Pancreas (tissue), 10 donors: ENCODE measurements around the gene LSAMP. TPM values are rescaled to one million over a fixed set of nuclear protein-coding genes. Genes with fewer than 3 reads are reported as not detected.

ENCODE experiments used
- ATAC-seq, 4 donors: fragments of 200-7000 bp; cut with Tn5 transposase; one replicate each; pipeline versions ENCODE4 v1.8.0 to v1.9.1; 2020; ENCODE audit warnings: mild to moderate bottlenecking in 4 of 4, moderate library complexity in 4 of 4
- DNase-seq, 6 donors: peaks; one replicate each; pipeline ENCODE4 v3.0.0-alpha.2; 2020
- FAIRE-seq: peaks from 2 replicates; lab custom pipeline; 2012; peaks lifted over from hg19 to GRCh38; lab: Jason Lieb, UNC
- H3K27ac ChIP-seq, 4 donors: fragments of 200-600 bp; sonication (generic); 1 replicate in 3 of 4; 2 replicates in 1 of 4; pipeline versions ENCODE4 v1.5.0 to v1.8.0; 2020
- H3K27me3 ChIP-seq, 4 donors: fragments of 200-600 bp; one replicate each; pipeline ENCODE4 v1.8.0; 2021
- H3K36me3 ChIP-seq, 3 donors: fragments of 200-600 bp; sonication (generic) in 1 of 3; one replicate each; pipeline versions ENCODE4 v1.5.0 to v1.8.0; 2020 to 2021
- H3K4me1 ChIP-seq, 3 donors: fragments of 200-600 bp; one replicate each; pipeline ENCODE4 v1.8.0; 2021
- H3K4me3 ChIP-seq, 4 donors: fragments of 200-600 bp; sonication (generic) in 2 of 4; one replicate each; pipeline versions ENCODE4 v1.5.0 to v1.8.0; 2020 to 2021
- H3K9me3 ChIP-seq, 4 donors: fragments of 200-600 bp; one replicate each; pipeline ENCODE4 v1.8.0; 2021
- WGBS, 2 donors: extraction: QIAGEN DNeasy Blood & Tissue Kit; methylation state at CpG; one replicate each; pipeline ENCODE4 v1.1.7; 2013; 5-methylcytosine and 5-hydroxymethylcytosine counted together
- intact Hi-C, 3 donors: fragments of 100-400 bp; cut with DNase I; formaldehyde crosslinking; loops; one replicate each; pipeline versions ENCODE4 v1.11.1 to v1.14.2; 2022
- polyA plus RNA-seq, 2 donors: library from polyadenylated mRNA; stranded (reverse); fragments of 200-250 nt; gene quantifications; one replicate each; pipeline ENCODE4 v1.2.3, GENCODE V29; 2013
- total RNA-seq, 6 donors: library from RNA; stranded (reverse); fragmentation: NEBNext Ultra II Directional in 4 of 6; extraction: Animal tissue kit (Norgen Biotek cat#: 25700) in 4 of 6; gene quantifications; one replicate each; pipeline versions ENCODE4 v1.2.1 to v1.2.4, GENCODE V29; 2021 to 2023
- TF ChIP-seq, protein P1 (sequence below), 4 donors: fragments of 200-600 bp; sonication (generic) in 3 of 4; IDR thresholded peaks; one replicate each; pipeline versions ENCODE4 v1.5.0 to v1.8.0; 2021; ENCODE audit warnings: antibody characterized with exemption in 4 of 4
- donor health status: healthy with polysubstance abuse.
- donor health status: DM: no; HTN: no; CAD: no; lungs with moderate emphysema.
- donor health status: DM: no; HTN: no; CAD: no.
- donor health status: control.
- donor health status: control.
- donor health status: Bipolar disorder and iron deficiency.
- donor health status: DM: yes; HTN: yes; CAD: no.
- donor health status: DM: no; HTN: no; CAD: no.
- donor health status: DM: no; HTN: no; CAD: no.
- donor health status: DM: yes; HTN: yes; CAD: no.

The LSAMP gene
- total and polyA plus RNA-seq, 8 donors = 0.51 to 5.5 (median 1.5) TPM

DNA sequence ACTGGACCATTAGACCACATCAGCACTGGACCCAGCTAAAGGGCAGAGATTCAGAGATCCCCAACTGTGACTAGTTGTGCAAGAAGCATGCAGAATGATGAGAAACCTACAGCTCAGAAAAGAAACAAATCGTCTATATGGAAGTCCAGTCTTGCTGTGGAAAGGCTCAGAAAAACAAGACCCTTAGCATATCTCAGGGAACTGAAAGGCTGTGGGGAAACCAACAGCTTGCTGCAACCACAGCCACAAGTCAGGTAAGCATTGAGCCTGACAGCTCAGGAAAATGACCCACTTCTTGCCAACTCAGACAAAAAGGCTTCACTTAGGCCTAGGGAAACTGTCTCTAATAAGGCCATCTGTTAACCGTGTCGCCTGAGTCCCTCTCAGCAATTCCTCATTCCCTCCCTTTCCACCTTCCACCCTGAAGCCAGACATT lies 145.6 kb downstream of the LSAMP start:
- 63 to 73% methylated on average over 3 of the region's 3 CpGs for WGBS, 2 donors

GRCh38 chr3:116298151-116298550 lies 147.1 kb downstream of the LSAMP start:
- TF ChIP-seq, protein P1, sequence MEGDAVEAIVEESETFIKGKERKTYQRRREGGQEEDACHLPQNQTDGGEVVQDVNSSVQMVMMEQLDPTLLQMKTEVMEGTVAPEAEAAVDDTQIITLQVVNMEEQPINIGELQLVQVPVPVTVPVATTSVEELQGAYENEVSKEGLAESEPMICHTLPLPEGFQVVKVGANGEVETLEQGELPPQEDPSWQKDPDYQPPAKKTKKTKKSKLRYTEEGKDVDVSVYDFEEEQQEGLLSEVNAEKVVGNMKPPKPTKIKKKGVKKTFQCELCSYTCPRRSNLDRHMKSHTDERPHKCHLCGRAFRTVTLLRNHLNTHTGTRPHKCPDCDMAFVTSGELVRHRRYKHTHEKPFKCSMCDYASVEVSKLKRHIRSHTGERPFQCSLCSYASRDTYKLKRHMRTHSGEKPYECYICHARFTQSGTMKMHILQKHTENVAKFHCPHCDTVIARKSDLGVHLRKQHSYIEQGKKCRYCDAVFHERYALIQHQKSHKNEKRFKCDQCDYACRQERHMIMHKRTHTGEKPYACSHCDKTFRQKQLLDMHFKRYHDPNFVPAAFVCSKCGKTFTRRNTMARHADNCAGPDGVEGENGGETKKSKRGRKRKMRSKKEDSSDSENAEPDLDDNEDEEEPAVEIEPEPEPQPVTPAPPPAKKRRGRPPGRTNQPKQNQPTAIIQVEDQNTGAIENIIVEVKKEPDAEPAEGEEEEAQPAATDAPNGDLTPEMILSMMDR (IDR thresholded peaks at IDR 0.05) = no peak
- no peak for DNase-seq
- Histone ChIP-seq H3K27ac (no peak overlapping the region), H3K4me3 (no peak overlapping the region), H3K4me1 (no peaks in the 10 kb centered on the region), H3K9me3 (no peaks in the 10 kb centered on the region), H3K36me3 (no peaks in the 10 kb centered on the region), H3K27me3 (no peaks in the 10 kb centered on the region)
- intact Hi-C loops = no loop called here
- no peak for ATAC-seq
- FAIRE-seq = no peak
- whole genome bisulfite sequencing, 2 donors = 36 to 43% methylated on average over 1 of the region's 1 CpG

More for the DNA sequence above, 145.6 kb downstream of the LSAMP start:
- no peaks in the 10 kb centered on the region for H3K4me1 ChIP-seq
- ATAC-seq (peak in 2 of 4 donors; percentile 45 to 58), FAIRE-seq (no peak), DNase-seq (no peak)
- no peak overlapping the region for H3K4me3 ChIP-seq
- TF ChIP-seq, protein P1 (IDR thresholded peaks at IDR 0.05) = no peak
- H3K27me3 ChIP-seq = no peaks in the 10 kb centered on the region
- H3K27ac ChIP-seq = no peak overlapping the region
- H3K36me3 ChIP-seq = no peaks in the 10 kb centered on the region
- H3K9me3 ChIP-seq = no peaks in the 10 kb centered on the region
- intact Hi-C loops = no loop called here

- no peaks in the 10 kb centered on the region for H3K4me1 ChIP-seq
- TF ChIP-seq, protein P1 (IDR thresholded peaks at IDR 0.05) = no peak
- no peaks in the 10 kb centered on the region for H3K36me3 ChIP-seq
- no peaks in the 10 kb centered on the region for H3K9me3 ChIP-seq
- H3K27ac ChIP-seq = no peak overlapping the region
- no peak overlapping the region for H3K4me3 ChIP-seq
- 83 to 84% methylated on average over 4 of the region's 4 CpGs for WGBS, 2 donors
- DNase-seq (no peak), ATAC-seq (no peak), FAIRE-seq (no peak)
- intact Hi-C loops = no loop called here
- H3K27me3 ChIP-seq = no peaks in the 10 kb centered on the region
These were observed 154.1 kb downstream of the LSAMP start for GRCh38 chr3:116291141-116291540.

DNA sequence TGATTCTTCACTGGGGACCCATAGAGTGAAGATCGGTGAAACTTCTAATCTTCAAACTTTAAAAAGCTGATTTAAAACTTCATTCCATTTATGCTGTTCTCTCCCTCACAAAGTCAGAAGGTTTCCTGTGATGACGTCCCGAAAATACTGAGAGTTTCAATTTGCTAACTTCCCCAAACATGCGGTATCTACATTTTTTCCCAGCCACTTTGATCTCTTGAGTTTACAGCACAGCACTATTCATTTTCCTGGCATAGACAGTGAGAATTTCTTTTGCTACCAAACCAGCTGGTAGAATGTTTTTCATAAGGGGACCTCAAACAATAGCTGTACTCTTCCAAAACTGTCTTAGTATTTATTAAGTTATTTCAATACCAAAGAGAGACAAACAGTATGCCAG lies 156.8 kb downstream of the LSAMP start:
- no peaks in the 10 kb centered on the region for H3K9me3 ChIP-seq
- TF ChIP-seq, protein P1 (IDR thresholded peaks at IDR 0.05) = no peak

GRCh38 chr3:116285781-116286421 lies 159.4 kb downstream of the LSAMP start:
- Histone ChIP-seq H3K4me1 (no peaks in the 10 kb centered on the region), H3K27me3 (no peaks in the 10 kb centered on the region), H3K9me3 (no peaks in the 10 kb centered on the region), H3K36me3 (no peaks in the 10 kb centered on the region), H3K4me3 (no peak overlapping the region), H3K27ac (no peak overlapping the region)
- intact Hi-C loops = no loop called here
- TF ChIP-seq, protein P1 (IDR thresholded peaks at IDR 0.05) = no peak
- FAIRE-seq (no peak), ATAC-seq (no peak), DNase-seq (no peak)
- WGBS, 2 donors = 79 to 87% methylated on average over 1 of the region's 1 CpG

More for the DNA sequence above, 156.8 kb downstream of the LSAMP start:
- H3K27me3 ChIP-seq = no peaks in the 10 kb centered on the region
- ATAC-seq (no peak), DNase-seq (no peak), FAIRE-seq (no peak)
- no peak overlapping the region for H3K4me3 ChIP-seq
- H3K27ac ChIP-seq = no peak overlapping the region
- intact Hi-C loops = no loop called here
- 48 to 55% methylated on average over 4 of the region's 4 CpGs for WGBS, 2 donors
- H3K4me1 ChIP-seq = no peaks in the 10 kb centered on the region
- no peaks in the 10 kb centered on the region for H3K36me3 ChIP-seq
